ENCODE measurements around the gene INTS14.

- no peak for TF ChIP-seq POLR2A (IDR thresholded peaks at IDR 0.05)
- no peak for TF ChIP-seq CTCF (IDR thresholded peaks at IDR 0.05)
Measured at GRCh38 chr15:65599677-65600076, 11.3 kb downstream of the INTS14 start.

All from uterus (tissue), 2 donors.